NOMO-1 (cell line): ENCODE measurements around the gene PTPN13.

Experiments
- DNase-seq, 2 experiments: peaks; one replicate each; lab custom pipeline; 2025; ENCODE audit not compliant: unreplicated experiment in 2 of 2; lab: John Stamatoyannopoulos, UW

PTPN13 gene

GRCh38 chr4:86593688-86594558 is at the start of gene PTPN13:
PTPN13 (plus strand) TSS chr4:86594315; CDS start chr4:86635257, 40,942 bp downstream.
- DNase-seq: peak; percentile 96 to 98

- DNase-seq: no peak
These were observed 47.0 kb upstream of the PTPN13 start for GRCh38 chr4:86547140-86547539.

GRCh38 chr4:86549163-86549788 is 44.8 kb upstream of the PTPN13 start:
- DNase-seq: no peak

- no peak for DNase-seq
These were observed 42.7 kb upstream of the PTPN13 start for GRCh38 chr4:86551387-86551786.

DNA sequence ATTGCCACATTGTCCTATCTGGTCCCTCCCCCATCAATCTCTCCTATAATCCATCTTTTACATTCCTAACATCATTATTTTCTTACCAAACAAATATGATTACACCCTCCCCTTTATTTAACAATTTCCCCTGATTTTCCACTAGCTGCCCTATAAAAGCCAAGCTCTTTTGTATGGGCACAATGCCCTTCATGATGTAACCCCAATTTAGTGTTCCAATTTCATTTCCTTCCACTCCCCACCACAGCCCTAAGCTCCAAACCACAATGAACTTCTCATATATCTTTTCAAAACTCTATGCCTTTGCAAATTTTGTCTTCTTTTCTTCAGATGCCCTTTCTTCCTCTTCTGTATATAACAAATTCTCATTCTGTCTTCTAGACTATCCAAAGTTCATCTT is 39.5 kb upstream of the PTPN13 start:
- DNase-seq: peak; percentile 92 to 94

DNA sequence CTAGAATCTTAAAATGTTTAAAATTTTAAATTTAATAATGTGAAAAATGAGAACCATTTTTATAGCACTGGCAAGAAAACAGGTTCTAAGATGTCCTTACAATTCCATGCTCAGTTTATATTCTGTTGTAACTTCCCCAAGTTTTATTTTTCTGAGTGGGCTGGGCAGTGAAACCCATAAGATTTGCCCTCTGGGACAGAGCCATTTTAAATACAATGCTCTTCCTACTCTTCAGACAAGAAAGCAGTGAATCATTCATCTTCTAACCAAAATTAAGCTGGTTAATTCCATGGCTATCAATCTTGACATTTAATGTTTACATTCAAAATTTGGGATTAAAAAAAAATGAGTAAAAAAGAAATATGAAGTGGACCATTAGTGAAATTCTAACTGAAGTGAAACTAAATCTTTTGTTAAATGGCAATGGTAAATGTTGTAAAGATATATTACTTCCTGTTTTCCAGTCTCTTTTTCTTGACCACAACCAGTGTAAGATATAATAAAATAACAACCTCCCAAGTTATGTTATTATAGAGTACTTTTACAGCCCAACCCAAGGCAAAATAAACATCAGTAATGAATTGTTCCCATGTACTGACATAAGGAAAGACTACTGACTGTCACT is 37.2 kb upstream of the PTPN13 start:
- DNase-seq: peak; percentile 29 to 82

- no peak for DNase-seq
These were observed 36.6 kb upstream of the PTPN13 start for GRCh38 chr4:86557526-86557925.

GRCh38 chr4:86558258-86558657 is 35.9 kb upstream of the PTPN13 start:
- no peak for DNase-seq

DNA sequence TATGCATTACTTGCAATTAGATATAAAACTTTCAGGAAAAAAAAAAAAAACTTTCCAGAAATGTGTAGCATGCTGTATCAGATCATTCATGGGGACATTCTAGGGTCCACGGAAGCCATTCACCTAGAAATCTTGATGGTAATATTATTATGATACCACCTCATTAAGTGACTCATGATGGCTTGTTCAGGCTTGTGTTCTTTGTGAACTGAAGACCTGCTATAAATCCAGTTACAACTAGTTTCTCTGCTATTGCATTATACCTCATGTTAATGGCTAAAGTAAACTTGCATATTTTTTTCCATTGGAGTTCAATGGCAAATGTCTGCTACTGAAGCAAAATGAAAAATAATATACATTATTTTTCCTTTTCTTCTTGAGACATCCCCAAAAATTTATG is 35.3 kb upstream of the PTPN13 start:
- peak; percentile 12 to 50 for DNase-seq

- DNase-seq: peak in 1 of 2 experiments; percentile 31
These were observed 33.7 kb upstream of the PTPN13 start for GRCh38 chr4:86560447-86560846.

GRCh38 chr4:86561256-86561655 is 32.9 kb upstream of the PTPN13 start:
- peak in 1 of 2 experiments; percentile 56 for DNase-seq

GRCh38 chr4:86563416-86563815 is 30.7 kb upstream of the PTPN13 start:
- DNase-seq: no peak

DNA sequence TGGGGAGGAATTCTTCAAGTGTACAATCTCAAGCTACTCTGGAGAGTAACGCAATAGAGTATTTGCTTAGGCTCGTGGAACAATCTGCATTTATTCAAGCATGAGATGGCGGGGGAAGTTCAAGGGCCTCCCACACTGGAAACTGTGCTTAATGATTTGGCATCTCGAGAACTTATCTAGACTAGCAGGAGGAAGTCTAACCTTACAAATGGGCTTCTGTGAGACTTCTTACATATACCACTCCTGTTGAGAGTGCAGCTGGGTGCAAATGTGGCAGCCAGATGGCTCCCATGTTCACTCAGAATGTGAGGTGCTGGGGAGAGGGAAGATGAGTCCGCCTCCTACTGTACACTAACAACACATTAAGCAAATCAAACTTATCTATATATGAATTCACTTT is 29.3 kb upstream of the PTPN13 start:
- no peak for DNase-seq

- peak; percentile 74 to 92 for DNase-seq
These were observed 28.5 kb upstream of the PTPN13 start for GRCh38 chr4:86565651-86566050.

DNA sequence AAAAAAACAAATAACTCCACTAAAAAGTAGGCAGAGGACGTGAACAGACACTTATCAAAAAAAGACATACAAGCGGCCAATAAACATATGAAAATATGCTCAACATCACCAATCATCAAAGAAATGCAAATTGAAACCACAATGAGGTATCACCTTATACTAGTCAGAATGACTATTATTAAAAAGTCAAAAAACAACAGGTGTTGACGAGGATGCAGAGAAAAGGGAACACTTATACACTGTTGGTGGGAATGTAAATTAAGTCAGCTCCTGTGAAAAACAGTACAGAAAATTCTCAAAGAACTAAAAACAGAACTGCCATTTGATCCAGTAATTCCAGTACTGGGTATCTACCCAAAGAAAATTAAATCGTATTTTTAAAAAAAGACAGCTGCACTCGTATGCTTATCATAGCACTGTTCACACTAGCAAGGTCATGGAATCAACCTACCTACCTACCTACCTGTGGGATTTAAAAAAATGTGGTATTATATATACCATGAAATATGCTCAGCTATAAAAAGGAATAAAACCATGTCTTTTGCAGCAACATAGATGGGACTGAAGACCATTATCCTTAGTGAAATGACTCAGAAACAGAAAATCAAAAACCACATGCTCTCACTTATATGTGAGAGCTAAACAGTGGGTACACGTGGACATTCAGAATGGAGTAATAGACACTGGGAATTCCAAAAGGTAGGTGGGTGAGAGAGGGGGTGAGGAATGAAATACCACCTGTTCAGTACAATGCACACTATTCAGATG is 24.8 kb upstream of the PTPN13 start:
- no peak for DNase-seq

GRCh38 chr4:86579941-86580340 is 14.2 kb upstream of the PTPN13 start:
- no peak for DNase-seq

DNA sequence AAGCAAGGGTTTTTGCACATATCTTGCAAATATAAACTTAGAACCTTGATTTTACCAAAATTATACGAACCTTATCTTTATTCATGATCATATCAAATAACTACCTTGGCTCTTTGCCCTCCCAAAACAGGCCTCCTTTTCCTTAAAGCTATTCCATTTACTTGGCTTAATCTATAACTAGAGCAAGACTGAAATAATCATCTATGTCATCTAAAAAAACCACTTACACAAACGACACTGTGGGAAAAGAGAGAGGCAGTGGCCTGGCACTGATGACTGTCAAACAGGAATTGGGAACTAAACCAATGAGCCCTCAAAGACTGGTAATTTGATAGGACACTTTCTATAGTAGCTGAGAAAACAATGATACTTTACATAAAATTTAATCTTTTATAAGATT is 11.7 kb upstream of the PTPN13 start:
- no peak for DNase-seq

GRCh38 chr4:86586160-86586572 is 7.9 kb upstream of the PTPN13 start:
- DNase-seq: peak; percentile 76 to 90

DNA sequence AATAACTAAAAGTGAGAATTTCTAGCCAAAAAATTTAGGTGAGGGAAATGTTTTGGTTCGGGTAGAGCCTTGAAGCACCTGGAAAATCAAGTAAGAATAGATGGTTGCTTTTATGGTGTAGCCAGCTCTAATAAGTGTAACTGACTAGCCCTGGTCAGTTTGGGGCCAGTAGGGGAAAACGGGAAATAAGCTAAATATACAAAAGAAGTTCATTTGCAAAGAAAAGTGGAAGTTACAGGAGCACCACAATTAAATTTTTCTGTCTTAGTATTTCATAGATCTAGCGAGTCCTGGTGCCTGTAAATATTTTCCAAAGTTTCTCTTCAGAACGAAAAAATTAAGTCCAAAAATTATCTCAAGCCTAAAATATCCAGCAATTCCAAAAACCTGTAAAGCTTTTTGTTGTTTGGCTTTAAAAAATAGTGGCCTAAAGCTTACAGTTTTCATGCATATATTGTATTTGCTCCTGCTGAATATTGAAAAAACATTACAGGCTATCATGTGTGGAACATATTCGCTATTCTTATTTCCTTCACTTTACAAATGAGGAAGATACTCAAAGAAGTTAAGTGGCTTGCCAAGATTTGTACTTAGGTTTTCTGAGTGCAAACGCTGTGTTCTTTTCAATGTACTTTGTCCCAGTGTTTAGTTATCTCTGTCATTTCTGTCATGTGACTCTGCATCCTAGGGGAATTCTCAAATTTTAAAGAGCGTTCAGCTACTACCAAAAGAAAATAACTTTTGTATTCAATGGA is 7.3 kb upstream of the PTPN13 start:
- DNase-seq: peak; percentile 52 to 62
